A673 (cell line): Measurements from ENCODE around the gene SGCA. TPM values are rescaled to one million over a fixed set of nuclear protein-coding genes. Genes with fewer than 3 reads are reported as not detected.

Experiments
- BruUV-seq: library from RNA; stranded (reverse); fragments of 400-500 nt; replicated peaks from 2 replicates; lab custom pipeline; 2021; lab: Mats Ljungman, UMichigan
- CTCF ChIA-PET: fragments of 300-600 bp; sonication (Branson Sonifier 250); formaldehyde crosslinking; loops from one replicate; lab custom pipeline; 2022; ENCODE audit warnings: antibody characterized with exemption; lab: Charles Lee
- POLR2A ChIA-PET: fragments of 300-600 bp; sonication (Branson Sonifier 250); formaldehyde crosslinking; loops from one replicate; lab custom pipeline; 2022; ENCODE audit warnings: antibody characterized with exemption; ENCODE audit not compliant: low non-redundant PET; lab: Charles Lee
- DNase-seq: peaks from one replicate; pipeline ENCODE4 v3.0.0-alpha.2; 2015; ENCODE audit warnings: low spot score
- H3K27ac ChIP-seq: fragments of 200-600 bp; sonication (generic); 2 replicates; pipeline ENCODE4 v1.5.1; 2016; ENCODE audit warnings: mixed run types, low read depth, mild to moderate bottlenecking, mixed read lengths, antibody characterized with exemption, low read length; ENCODE audit not compliant: poor library complexity, severe bottlenecking
- H3K27me3 ChIP-seq: fragments of 200-600 bp; sonication (generic); replicated peaks from 2 replicates; pipeline ENCODE4 v1.6.1; 2017; ENCODE audit warnings: mixed run types, low read depth, mild to moderate bottlenecking, mixed read lengths, antibody characterized with exemption, low read length; ENCODE audit not compliant: insufficient read depth, poor library complexity
- H3K36me3 ChIP-seq: fragments of 200-600 bp; sonication (generic); 2 replicates; pipeline ENCODE4 v1.6.1; 2016; ENCODE audit warnings: mixed run types, mild to moderate bottlenecking, mixed read lengths, antibody characterized with exemption, low read length; ENCODE audit not compliant: insufficient read depth, poor library complexity, severe bottlenecking
- H3K4me1 ChIP-seq: fragments of 200-600 bp; sonication (generic); 2 replicates; pipeline ENCODE4 v1.6.1; 2017; ENCODE audit warnings: mixed run types, mild to moderate bottlenecking, mixed read lengths, antibody characterized with exemption, low read length; ENCODE audit not compliant: insufficient read depth, poor library complexity, severe bottlenecking
- H3K4me3 ChIP-seq: fragments of 200-600 bp; sonication (generic); 2 replicates; pipeline ENCODE4 v1.5.1; 2016; ENCODE audit warnings: low read depth, mixed run types, mild to moderate bottlenecking, mixed read lengths, low read length; ENCODE audit not compliant: poor library complexity, severe bottlenecking
- H3K9me3 ChIP-seq: fragments of 200-600 bp; sonication (generic); 2 replicates; pipeline ENCODE4 v1.6.1; 2016; ENCODE audit warnings: mixed run types, low read depth, mild to moderate bottlenecking, mixed read lengths, antibody characterized with exemption, low read length; ENCODE audit not compliant: poor library complexity, severe bottlenecking
- CTCF ChIP-seq: fragments of 300-800, 200-600 bp; sonication (generic); conservative IDR thresholded peaks from 2 replicates; pipeline ENCODE4 v1.5.1; 2017; ENCODE audit warnings: low read depth, mild to moderate bottlenecking, antibody characterized with exemption, low read length, moderate library complexity, mixed read lengths
- EZH2 ChIP-seq: fragments of 200-600 bp; sonication (generic); IDR thresholded peaks from 2 replicates; pipeline ENCODE4 v1.6.1; 2017; ENCODE audit warnings: borderline replicate concordance, low read depth, mild to moderate bottlenecking, mixed read lengths, antibody characterized with exemption, low read length; ENCODE audit not compliant: poor library complexity, severe bottlenecking
- intact Hi-C: fragments of 100-400 bp; cut with micrococcal nuclease; formaldehyde crosslinking; loops from one replicate; pipeline ENCODE4 v1.10.0; 2022; ENCODE audit not compliant: unreplicated experiment
- total RNA-seq: library from RNA; stranded (reverse); gene quantifications from 2 replicates; pipeline ENCODE4 v1.2.3, GENCODE V29; 2021

SGCA gene
- total RNA-seq, 1 experiment from 2014 or later = not detected

DNA sequence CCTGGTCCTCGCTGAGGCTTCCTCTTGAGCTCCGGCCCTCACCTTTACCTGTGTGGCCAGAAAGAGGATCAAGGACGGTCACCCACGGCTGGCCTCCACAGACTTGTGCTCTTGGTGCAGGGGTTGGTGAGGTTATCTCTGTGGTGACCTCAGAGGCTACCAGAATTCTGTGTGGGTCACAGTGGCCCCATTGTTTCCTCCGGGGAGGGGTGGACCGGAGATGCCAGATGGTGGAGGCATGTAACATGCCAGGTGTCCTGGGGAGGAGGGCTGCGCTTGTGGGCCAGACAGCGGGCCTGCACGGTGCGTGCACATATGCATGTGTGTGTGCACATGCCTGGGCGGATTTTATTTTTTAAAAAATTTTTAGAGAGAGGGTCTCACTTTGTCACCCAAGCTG lies 6.3 kb downstream of the SGCA start:
- Histone ChIP-seq H3K27me3 (no peaks in the 10 kb centered on the region), H3K4me1 (no peaks in the 10 kb centered on the region), H3K36me3 (no peaks in the 10 kb centered on the region), H3K4me3 (no peak overlapping the region), H3K9me3 (no peaks in the 10 kb centered on the region), H3K27ac (no peak overlapping the region)
- no peak for DNase-seq
- CTCF ChIA-PET = no interaction called here
- no TSS peak for BruUV-seq
- POLR2A ChIA-PET = no interaction called here
- intact Hi-C loops = no loop called here
- no peak for TF ChIP-seq EZH2
- TF ChIP-seq CTCF = no peak

DNA sequence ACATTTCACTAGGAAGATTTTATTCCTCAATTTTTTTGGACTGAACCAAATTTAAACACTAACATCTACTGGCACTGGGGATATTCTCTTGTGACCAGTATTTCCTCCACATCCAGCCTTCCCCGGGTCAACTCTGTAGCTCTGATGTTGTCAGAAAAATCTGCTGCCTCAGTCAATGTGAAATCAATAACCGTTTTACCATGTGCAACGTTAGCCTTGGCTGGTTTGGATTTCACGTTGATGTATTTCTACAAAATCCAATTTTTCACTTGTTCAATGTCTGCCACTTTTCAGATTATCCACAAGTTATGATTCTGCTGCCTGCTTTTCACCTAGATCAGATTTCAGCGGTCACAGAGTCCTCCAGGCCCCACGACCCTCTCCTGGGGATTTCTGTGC lies 7.1 kb downstream of the SGCA start:
- Histone ChIP-seq H3K9me3 (no peaks in the 10 kb centered on the region), H3K27me3 (no peaks in the 10 kb centered on the region), H3K4me3 (no peak overlapping the region), H3K36me3 (no peaks in the 10 kb centered on the region), H3K4me1 (no peaks in the 10 kb centered on the region), H3K27ac (no peak overlapping the region)
- POLR2A ChIA-PET = interaction anchor here (0.6 kb wide), 1 partner anchor 586 kb away, joined by 7 read pairs; no protein-coding TSS in a partner anchor
- intact Hi-C loops = no loop called here
- CTCF ChIA-PET = no interaction called here
- DNase-seq = no peak
- BruUV-seq = no TSS peak
- TF ChIP-seq EZH2 = no peak
- no peak for TF ChIP-seq CTCF

- H3K27me3 ChIP-seq = no peaks in the 10 kb centered on the region
- no TSS peak for BruUV-seq
- ChIA-PET CTCF (no interaction called here), POLR2A (no interaction called here)
- intact Hi-C loops = no loop called here
- no peak for DNase-seq
- H3K4me3 ChIP-seq = no peak overlapping the region
- peaks cover 3% of the 10 kb centered on the region for H3K4me1 ChIP-seq
- no peaks in the 10 kb centered on the region for H3K9me3 ChIP-seq
- TF ChIP-seq CTCF (no peak), EZH2 (no peak)
- no peak overlapping the region for H3K27ac ChIP-seq
- H3K36me3 ChIP-seq = no peaks in the 10 kb centered on the region
Measured at GRCh38 chr17:50173335-50173941, 7.6 kb downstream of the SGCA start.
